K562 (cell line): ENCODE data around the gene TRAPPC4. TPM values are rescaled to one million over a fixed set of nuclear protein-coding genes. Genes with fewer than 3 reads are reported as not detected.

ENCODE experiments used
- ATF2 ChIP-seq: sonication (generic); formaldehyde crosslinking; IDR thresholded peaks from 2 replicates; pipeline ENCODE4 v1.8.1; 2022; ENCODE audit warnings: missing genetic modification reagents
- CBFA2T3 ChIP-seq: fragments of 450-650 bp; IDR thresholded peaks from 2 replicates; pipeline ENCODE4 v1.6.1; 2017
- FIP1L1 ChIP-seq: fragments of 200-400 bp; formaldehyde crosslinking; IDR thresholded peaks from 2 replicates; pipeline ENCODE4 v1.6.1; 2018; ENCODE audit warnings: mild to moderate bottlenecking, low read depth, low read length; ENCODE audit not compliant: poor library complexity, severe bottlenecking
- MTA2 ChIP-seq: fragments of 450-650 bp; IDR thresholded peaks from 2 replicates; pipeline ENCODE4 v1.6.1; 2016; ENCODE audit warnings: low read depth
- RBM25 ChIP-seq: fragments of 200-400 bp; formaldehyde crosslinking; IDR thresholded peaks from 2 replicates; pipeline ENCODE4 v1.6.1; 2018; ENCODE audit warnings: low read length, low read depth, moderate library complexity; ENCODE audit not compliant: severe bottlenecking
- RCOR1 ChIP-seq, 2 experiments: IDR thresholded peaks; 2 replicates each; pipeline ENCODE4 v1.6.1; 2012; ENCODE audit warnings: low read depth in 2 of 2, low read length in 2 of 2, borderline replicate concordance in 1 of 2, improper control_type of control experiment in 1 of 2
- RFX7 ChIP-seq: fragments of 250-450 bp; sonication (Bioruptor Pico); IDR thresholded peaks from 2 replicates; pipeline ENCODE4 v1.5.1; 2021; ENCODE audit warnings: mild to moderate bottlenecking
- XRCC5 ChIP-seq: fragments of 200-400 bp; formaldehyde crosslinking; IDR thresholded peaks from 2 replicates; pipeline ENCODE4 v1.6.1; 2017; ENCODE audit warnings: low read depth, mild to moderate bottlenecking, low read length
- ZBTB2 ChIP-seq: fragments of 450-650 bp; IDR thresholded peaks from 2 replicates; pipeline ENCODE4 v1.6.1; 2016; ENCODE audit warnings: antibody characterized with exemption
- ZBTB26 ChIP-seq: fragments of 450-650 bp; formaldehyde crosslinking; IDR thresholded peaks from 2 replicates; pipeline ENCODE4 v1.4.0; 2022; ENCODE audit warnings: missing genetic modification characterization
- ZNF124 ChIP-seq: sonication (generic); formaldehyde crosslinking; IDR thresholded peaks from 2 replicates; pipeline ENCODE4 v1.8.1; 2022; ENCODE audit warnings: missing genetic modification reagents
- ZNF224 ChIP-seq: sonication (generic); formaldehyde crosslinking; IDR thresholded peaks from 2 replicates; pipeline ENCODE4 v1.8.0; 2022; ENCODE audit warnings: mild to moderate bottlenecking, missing genetic modification reagents
- ZNF766 ChIP-seq: fragments of 200-800 bp; sonication (Bioruptor generic); conservative IDR thresholded peaks from 2 replicates; pipeline ENCODE4 v1.6.1; 2016; ENCODE audit warnings: missing genetic modification characterization, missing compliant biosample characterization
- polyA plus RNA-seq, 8 experiments: library from polyadenylated mRNA; depleted of rRNA in 4 of 8; stranded (reverse) in 5 of 8; unstranded in 3 of 8; fragments of >200 nt; fragmentation: Nextera tagmentation in 2 of 8; fragmentation: Illumina TruSeq in 1 of 8; extraction: Ambion mirVana in 2 of 8; extraction: Trizol in 1 of 8; gene quantifications; 2 replicates each; pipeline versions ENCODE4 v1.2.1 to v1.2.3, GENCODE V29; 2011 to 2014; ENCODE audit warnings: inconsistent platforms in 1 of 8, missing spikeins in 1 of 8
- total RNA-seq, 7 experiments: library from RNA; depleted of rRNA in 6 of 7; stranded (reverse); fragments of >200 nt in 6 of 7; fragmentation: Illumina TruSeq in 2 of 7; extraction: Trizol in 2 of 7; gene quantifications; 2 replicates each; pipeline versions ENCODE4 v1.2.1 to v1.2.3, GENCODE V29; 2011 to 2021; ENCODE audit warnings: low replicate concordance in 1 of 7

The TRAPPC4 gene
- total and polyA plus RNA-seq, 9 of the 15 experiments (the other 6 are each of a cell fraction or from before 2014, with no cell fraction given): 121 to 524 (median 142) TPM

- TF ChIP-seq ZBTB2: no peak
- TF ChIP-seq ZNF766: 0 out of 2 replicates have a peak, but pooled peaks have one; percentile 24
- no peak for TF ChIP-seq ZNF224 (CRISPR knock-in tag)
- no peak for TF ChIP-seq ZBTB26 (CRISPR knock-in tag)
- no peak for TF ChIP-seq RBM25
- peak in 1 of 2 experiments; percentile 70; a peak in 1 of 4 replicates for TF ChIP-seq RCOR1 (IDR thresholded peaks at IDR 0.05; ENCODE audit: borderline replicate concordance in 1 of 2, low read depth in 2 of 2, low read length in 2 of 2)
- no peak for TF ChIP-seq XRCC5
- no peak for TF ChIP-seq RFX7 (CRISPR knock-in tag)
- TF ChIP-seq ZNF124 (CRISPR knock-in tag): no peak
- TF ChIP-seq ATF2: no peak
- TF ChIP-seq CBFA2T3: no peak
- TF ChIP-seq MTA2: no peak
- TF ChIP-seq FIP1L1: no peak
Observed at GRCh38 chr11:119065369-119065768, 46.8 kb downstream of the TRAPPC4 start (continued).
